HG02885 (cell line): ENCODE results near the gene SPSB1.

Source experiments
- ATAC-seq: cut with Tn5 transposase; IDR thresholded peaks from one replicate; pipeline ENCODE4 v1.9.1; 2021; ENCODE audit warnings: mild to moderate bottlenecking; ENCODE audit not compliant: unreplicated experiment, poor library complexity

The SPSB1 gene

GRCh38 chr1:9317072-9317471 is 24.4 kb downstream of the SPSB1 start:
- no peak for ATAC-seq

- ATAC-seq = no peak
Observed at GRCh38 chr1:9317591-9318417, 25.1 kb downstream of the SPSB1 start.

DNA sequence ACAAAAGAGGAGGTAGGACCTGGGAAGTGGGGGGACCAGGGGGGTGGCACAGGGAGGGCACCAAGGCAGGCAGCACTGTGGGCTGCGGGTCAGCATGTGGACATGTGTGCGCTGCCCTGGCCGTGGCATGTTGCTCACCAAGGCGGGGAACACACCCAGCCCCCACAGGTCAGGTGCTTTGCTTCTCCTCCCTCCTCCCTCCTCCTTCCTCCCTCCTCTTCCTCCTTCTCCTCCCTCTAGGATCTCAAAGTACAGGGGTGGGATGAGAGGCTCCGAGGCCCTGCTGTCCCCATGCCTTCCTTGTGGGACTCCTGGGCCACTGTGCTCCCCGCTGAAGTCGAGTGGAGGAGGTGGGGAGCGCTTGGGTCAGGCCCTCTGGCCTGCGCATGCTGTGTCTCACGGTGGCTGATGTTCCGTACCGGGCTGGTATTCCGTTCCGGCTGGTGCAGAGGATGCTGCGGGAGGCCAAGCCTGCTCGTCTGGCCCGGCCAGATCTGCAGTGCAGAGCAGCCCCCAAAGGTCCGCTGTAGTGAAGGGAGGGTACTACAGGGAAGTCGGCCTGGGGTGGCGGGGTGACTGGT is 26.6 kb downstream of the SPSB1 start:
- ATAC-seq = no peak

GRCh38 chr1:9319789-9320519 is 27.3 kb downstream of the SPSB1 start:
- ATAC-seq = no peak

- ATAC-seq = no peak
Observed at GRCh38 chr1:9320520-9321479, 28.1 kb downstream of the SPSB1 start.

GRCh38 chr1:9321480-9321849 is 28.8 kb downstream of the SPSB1 start:
- ATAC-seq = no peak

DNA sequence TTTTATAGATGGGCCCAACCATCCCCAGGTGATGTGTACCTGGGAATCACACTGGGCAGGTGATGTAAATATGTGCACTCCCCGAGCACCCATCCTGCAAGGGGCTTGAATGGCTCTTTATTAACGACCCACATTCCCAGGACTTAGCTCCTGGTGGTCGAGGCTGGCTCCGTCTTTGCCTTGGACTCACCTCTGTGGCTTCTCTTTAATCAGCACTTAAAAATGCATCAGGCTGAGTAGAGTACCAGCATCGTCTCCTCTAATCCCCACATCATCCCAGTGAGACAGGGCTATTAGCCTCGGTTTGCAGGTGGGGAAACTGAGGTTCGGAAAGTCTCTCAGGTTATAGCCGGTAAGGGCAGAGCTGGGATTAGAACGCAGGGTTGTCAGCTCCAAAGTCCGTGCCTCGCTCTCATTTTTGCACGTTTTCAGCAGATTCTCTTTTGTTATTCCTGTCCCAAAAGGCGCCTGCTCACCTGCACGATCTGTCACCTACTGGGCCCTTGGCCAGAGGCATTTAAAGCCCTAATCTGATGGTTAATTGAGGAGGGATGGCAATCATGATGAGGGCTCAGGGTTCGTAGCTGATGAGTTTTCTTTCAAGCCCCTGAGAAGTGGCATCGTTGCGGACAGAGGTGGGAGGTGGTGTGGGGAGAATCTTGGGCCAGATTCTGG is 29.4 kb downstream of the SPSB1 start:
- ATAC-seq = no peak

- ATAC-seq = no peak
Observed at GRCh38 chr1:9322661-9323244, 30.1 kb downstream of the SPSB1 start.

GRCh38 chr1:9324246-9325096 is 31.8 kb downstream of the SPSB1 start:
- no peak for ATAC-seq

GRCh38 chr1:9326596-9326995 is 33.9 kb downstream of the SPSB1 start:
- ATAC-seq = no peak

DNA sequence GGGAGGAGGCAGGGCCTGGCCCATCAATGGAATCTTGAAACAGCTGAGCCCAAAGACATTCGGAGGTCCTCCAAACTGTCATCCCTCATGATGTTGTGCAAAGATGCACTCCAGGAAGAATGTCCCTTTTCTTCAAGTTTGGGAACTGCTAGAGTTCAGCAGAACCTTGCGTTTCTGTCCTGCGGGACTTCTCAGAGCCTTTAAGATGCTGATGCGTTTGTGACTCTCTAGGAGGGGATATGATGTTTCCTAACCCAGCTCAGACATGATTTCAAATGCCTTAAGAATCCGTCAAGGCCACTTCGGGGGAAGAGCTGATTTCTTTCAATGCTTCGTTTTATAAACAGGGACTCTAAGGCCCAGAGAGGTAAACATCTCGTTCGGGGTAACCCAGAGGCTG is 35.5 kb downstream of the SPSB1 start:
- no peak for ATAC-seq

DNA sequence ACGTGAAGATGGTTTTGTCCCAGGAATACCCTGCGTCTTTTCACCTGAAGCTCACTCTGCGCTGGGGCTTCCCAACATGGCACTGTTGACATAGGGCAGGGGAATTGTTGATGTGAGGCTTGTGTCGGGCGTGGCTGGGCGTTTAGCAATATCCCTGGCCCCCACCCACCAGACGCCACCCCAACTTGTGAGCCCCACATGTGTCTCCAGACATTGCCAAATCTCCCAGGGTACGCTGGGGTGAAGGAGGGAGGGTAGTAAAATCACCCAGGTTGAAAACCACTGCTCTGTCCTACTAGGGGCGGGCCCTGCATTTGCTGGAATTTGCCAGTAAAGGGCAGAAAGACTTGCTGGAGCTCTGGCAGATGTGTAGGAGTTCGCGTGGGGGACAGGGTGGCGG is 36.0 kb downstream of the SPSB1 start:
- no peak for ATAC-seq

GRCh38 chr1:9331016-9331415 is 38.3 kb downstream of the SPSB1 start:
- no peak for ATAC-seq

DNA sequence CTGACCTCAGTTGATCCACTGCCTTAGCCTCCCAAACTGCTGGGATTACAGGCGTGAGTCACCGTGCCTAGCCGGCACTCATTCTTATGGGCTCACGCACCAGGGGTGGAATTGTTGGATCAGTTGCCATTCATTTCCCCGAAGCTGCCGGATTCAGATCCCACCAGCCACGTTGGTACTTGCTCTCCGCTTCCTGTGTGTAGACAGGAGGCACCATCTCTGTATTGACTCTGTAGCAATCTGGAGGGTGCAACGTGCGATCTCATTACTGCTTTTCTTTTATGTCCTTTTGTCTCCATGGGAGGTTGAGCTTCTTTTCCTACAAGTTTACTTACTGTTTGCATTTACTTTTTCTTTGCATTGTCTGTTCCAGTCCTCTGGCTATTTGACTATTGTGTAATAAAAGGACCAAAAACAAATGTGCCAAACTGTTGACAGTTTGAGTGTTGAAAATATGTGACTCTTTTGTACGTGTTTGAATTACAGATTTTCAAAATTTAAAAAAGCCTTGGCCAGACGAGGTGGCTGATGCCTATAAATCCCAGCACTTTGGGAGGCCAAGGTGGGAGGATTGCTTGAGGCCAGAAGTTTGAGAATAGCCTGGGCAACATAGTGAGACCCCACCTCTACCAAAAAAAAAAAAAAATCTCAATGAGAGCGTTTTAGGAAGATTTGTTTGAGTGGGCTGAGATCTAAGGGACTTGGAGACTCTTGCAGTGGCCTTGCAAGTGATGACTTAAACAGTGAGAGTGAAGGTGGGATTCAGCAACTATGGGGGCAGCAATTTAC is 39.1 kb downstream of the SPSB1 start:
- ATAC-seq = no peak

- no peak for ATAC-seq
Observed at GRCh38 chr1:9332513-9333143, 39.9 kb downstream of the SPSB1 start.

DNA sequence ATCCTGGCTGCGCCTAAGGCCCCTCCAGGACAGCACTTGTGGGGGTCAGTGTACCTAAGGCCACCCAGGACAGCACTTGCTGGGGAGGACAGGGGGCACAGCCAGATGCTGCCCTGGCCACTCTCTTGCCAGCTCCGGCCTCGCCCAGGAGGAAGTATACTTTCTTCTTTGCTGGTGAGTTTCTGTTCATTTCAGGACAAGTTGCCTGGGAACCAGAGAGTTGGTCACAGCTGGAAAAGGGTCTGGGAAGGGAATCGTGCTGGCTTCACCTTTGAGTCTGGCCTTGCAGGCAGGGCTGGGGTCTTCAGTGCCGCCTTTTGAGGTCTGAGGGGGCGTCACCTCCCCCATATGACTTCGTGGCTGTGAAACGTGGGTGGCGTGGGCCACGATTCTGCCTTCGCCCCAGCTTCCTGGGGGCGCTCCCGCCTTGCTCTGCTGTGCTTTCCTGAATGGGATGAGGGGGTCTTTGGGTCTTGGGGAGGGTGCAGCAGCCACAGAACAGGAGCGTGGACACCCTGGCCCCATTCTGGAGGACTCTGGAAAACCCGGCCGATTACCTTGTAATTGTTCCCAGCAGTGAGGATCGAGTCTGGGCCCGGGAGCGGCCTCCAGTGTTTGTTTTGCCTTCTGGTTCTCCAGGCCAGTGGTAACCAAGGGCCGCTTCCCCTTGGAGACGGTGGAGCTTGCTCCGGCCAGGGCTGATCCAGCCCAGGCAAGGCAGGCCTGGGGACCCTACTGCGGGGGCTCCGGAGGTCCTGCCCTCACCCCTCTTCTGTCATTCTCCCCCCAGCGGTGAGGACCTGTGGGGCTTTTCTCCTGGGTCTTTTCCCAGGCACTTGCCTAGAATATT is 45.9 kb downstream of the SPSB1 start:
- no peak for ATAC-seq
